ENCODE results near the gene INPP5D.
"Not testable (repeated sequence)": the region's sequence is repeated elsewhere in the genome, so short reads cannot be mapped to it uniquely, and the experiment has no call there.

The INPP5D gene

GRCh38 chr2:233093721-233094120, 33.6 kb downstream of the INPP5D start:
- DNase-seq (ENCODE audit: low read depth in 2 of 2) = no peak

GRCh38 chr2:233094614-233095013, 34.5 kb downstream of the INPP5D start:
- DNase-seq (ENCODE audit: low read depth in 2 of 2) = no peak

GRCh38 chr2:233096006-233096405, 35.9 kb downstream of the INPP5D start:
- DNase-seq (ENCODE audit: low read depth in 2 of 2) = no peak

GRCh38 chr2:233098618-233099017, 38.5 kb downstream of the INPP5D start:
- no peak for DNase-seq (ENCODE audit: low read depth in 2 of 2)

- DNase-seq (ENCODE audit: low read depth in 2 of 2) = not testable (repeated sequence)
Observed at GRCh38 chr2:233099820-233100191, 39.7 kb downstream of the INPP5D start.

GRCh38 chr2:233100192-233100998, 40.3 kb downstream of the INPP5D start:
- DNase-seq (ENCODE audit: low read depth in 2 of 2) = peak; percentile 54 to 59

GRCh38 chr2:233101141-233101540, 41.0 kb downstream of the INPP5D start:
- no peak for DNase-seq (ENCODE audit: low read depth in 2 of 2)

- no peak for DNase-seq (ENCODE audit: low read depth in 2 of 2)
Observed at GRCh38 chr2:233101816-233102215, 41.7 kb downstream of the INPP5D start.

- DNase-seq (ENCODE audit: low read depth in 2 of 2) = no peak
Observed at GRCh38 chr2:233105156-233105895, 45.2 kb downstream of the INPP5D start.

GRCh38 chr2:233105930-233106329, 45.8 kb downstream of the INPP5D start:
- no peak for DNase-seq (ENCODE audit: low read depth in 2 of 2)

GRCh38 chr2:233107011-233107410, 46.9 kb downstream of the INPP5D start:
- no peak for DNase-seq (ENCODE audit: low read depth in 2 of 2)

GRCh38 chr2:233107831-233108300, 47.7 kb downstream of the INPP5D start:
- no peak for DNase-seq (ENCODE audit: low read depth in 2 of 2)

GRCh38 chr2:233108611-233109490, 48.7 kb downstream of the INPP5D start:
- DNase-seq (ENCODE audit: low read depth in 2 of 2) = no peak

GRCh38 chr2:233111427-233111826, 51.3 kb downstream of the INPP5D start:
- no peak for DNase-seq (ENCODE audit: low read depth in 2 of 2)

- DNase-seq (ENCODE audit: low read depth in 2 of 2) = no peak
Observed at GRCh38 chr2:233112329-233112728, 52.2 kb downstream of the INPP5D start.

GRCh38 chr2:233112776-233113452, 52.8 kb downstream of the INPP5D start:
- DNase-seq (ENCODE audit: low read depth in 2 of 2) = no peak

- no peak for DNase-seq (ENCODE audit: low read depth in 2 of 2)
Observed at GRCh38 chr2:233114421-233114861, 54.3 kb downstream of the INPP5D start.

GRCh38 chr2:233115121-233115520, 55.0 kb downstream of the INPP5D start:
- DNase-seq (ENCODE audit: low read depth in 2 of 2) = no peak

- no peak for DNase-seq (ENCODE audit: low read depth in 2 of 2)
Observed at GRCh38 chr2:233115741-233116140, 55.6 kb downstream of the INPP5D start.

- DNase-seq (ENCODE audit: low read depth in 2 of 2) = no peak
Observed at GRCh38 chr2:233116946-233117345, 56.8 kb downstream of the INPP5D start.

GRCh38 chr2:233117351-233117750, 57.2 kb downstream of the INPP5D start:
- DNase-seq (ENCODE audit: low read depth in 2 of 2) = no peak
